ENCODE measurements around the gene CD86. TPM values are rescaled to one million over a fixed set of nuclear protein-coding genes. Genes with fewer than 3 reads are reported as not detected.

CD86 gene
- total RNA-seq, 1 donor from 2014 or later: not detected

DNA sequence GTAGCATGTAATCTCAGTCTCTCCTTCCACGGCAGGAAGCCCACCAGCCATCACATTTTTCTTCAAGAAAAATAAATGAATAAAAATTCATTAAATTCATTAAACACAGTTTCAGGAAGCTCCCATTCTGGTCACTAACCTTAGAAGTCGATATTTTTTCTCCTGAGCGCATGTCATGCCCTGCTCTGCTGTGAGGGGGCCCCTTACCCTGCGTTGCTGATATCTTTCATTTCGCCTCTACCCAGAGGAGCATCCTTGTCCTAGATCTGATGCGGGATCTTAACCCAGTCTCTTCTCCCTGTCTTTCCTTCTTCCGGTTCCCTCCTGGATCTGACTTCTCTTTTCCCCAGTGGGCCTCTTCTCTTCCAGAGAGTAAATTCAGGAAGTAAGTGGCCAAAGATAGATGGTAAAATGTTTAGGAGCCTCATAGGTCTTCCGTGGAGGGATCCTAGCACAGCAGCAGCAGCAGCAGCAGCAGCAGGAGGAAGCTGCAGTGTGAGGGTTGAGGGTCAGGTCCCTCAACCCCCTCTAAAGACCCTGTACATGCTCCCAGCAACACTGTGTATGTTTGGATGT is 31.7 kb upstream of the CD86 start:
- Mint-ChIP-seq H3K36me3 (ENCODE audit: low read depth, unreplicated experiment) (no peaks in the 10 kb centered on the region), H3K9me3 (ENCODE audit: unreplicated experiment) (peaks cover 2% of the 10 kb centered on the region)
- FAIRE-seq: no peak

DNA sequence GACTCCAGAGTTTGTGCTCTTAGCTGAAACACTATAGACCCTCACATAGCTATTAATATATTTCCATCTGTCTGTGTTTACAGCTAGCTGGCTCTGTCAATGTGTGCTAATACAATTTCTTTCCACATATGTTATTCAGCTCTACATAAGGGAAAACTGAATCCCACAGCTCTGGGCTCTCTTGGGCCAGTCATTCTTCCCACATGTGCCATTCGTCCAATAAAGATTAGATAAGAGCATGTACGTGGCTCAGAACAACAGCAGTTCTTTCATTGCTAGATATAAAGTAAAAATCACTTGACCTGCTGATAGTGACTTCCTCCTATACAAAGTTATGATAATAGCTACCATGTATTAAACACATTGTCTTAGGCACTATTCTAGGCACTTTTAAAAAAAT is 30.4 kb upstream of the CD86 start:
- Histone ChIP-seq H3K9ac (ENCODE audit: low read length) (no peak overlapping the region), H3K4me3 (ENCODE audit: insufficient read depth, low read depth, low read length) (no peak overlapping the region), H3K27ac (ENCODE audit: low read depth, low read length) (no peak overlapping the region), H3K79me2 (ENCODE audit: insufficient read depth, low read length) (no peaks in the 10 kb centered on the region), H4K20me1 (ENCODE audit: insufficient read depth, low read length) (no peaks in the 10 kb centered on the region), H3K36me3 (ENCODE audit: insufficient read depth, low read length) (no peaks in the 10 kb centered on the region), H3K27me3 (ENCODE audit: insufficient read depth, low read length) (no peaks in the 10 kb centered on the region), H3K9me3 (ENCODE audit: insufficient read depth, low read depth, low read length) (no peaks in the 10 kb centered on the region), H2AFZ (ENCODE audit: low read depth, low read length) (no peak overlapping the region), H3K4me2 (ENCODE audit: low read length) (no peak overlapping the region), H3K4me1 (ENCODE audit: insufficient read depth, low read length) (no peaks in the 10 kb centered on the region)
- no peak for TF ChIP-seq EZH2 (IDR thresholded peaks at IDR 0.05; ENCODE audit: insufficient read depth, low read length)
- TF ChIP-seq, protein P1, sequence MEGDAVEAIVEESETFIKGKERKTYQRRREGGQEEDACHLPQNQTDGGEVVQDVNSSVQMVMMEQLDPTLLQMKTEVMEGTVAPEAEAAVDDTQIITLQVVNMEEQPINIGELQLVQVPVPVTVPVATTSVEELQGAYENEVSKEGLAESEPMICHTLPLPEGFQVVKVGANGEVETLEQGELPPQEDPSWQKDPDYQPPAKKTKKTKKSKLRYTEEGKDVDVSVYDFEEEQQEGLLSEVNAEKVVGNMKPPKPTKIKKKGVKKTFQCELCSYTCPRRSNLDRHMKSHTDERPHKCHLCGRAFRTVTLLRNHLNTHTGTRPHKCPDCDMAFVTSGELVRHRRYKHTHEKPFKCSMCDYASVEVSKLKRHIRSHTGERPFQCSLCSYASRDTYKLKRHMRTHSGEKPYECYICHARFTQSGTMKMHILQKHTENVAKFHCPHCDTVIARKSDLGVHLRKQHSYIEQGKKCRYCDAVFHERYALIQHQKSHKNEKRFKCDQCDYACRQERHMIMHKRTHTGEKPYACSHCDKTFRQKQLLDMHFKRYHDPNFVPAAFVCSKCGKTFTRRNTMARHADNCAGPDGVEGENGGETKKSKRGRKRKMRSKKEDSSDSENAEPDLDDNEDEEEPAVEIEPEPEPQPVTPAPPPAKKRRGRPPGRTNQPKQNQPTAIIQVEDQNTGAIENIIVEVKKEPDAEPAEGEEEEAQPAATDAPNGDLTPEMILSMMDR (IDR thresholded peaks at IDR 0.05; ENCODE audit: insufficient read depth, low read depth, low read length): no peak
- H3K27me3 Mint-ChIP-seq (ENCODE audit: low read depth, unreplicated experiment): peaks cover 21% of the 10 kb centered on the region
- H3K36me3 Mint-ChIP-seq (ENCODE audit: low read depth, unreplicated experiment): no peaks in the 10 kb centered on the region
- no peak overlapping the region for H3K4me3 Mint-ChIP-seq (ENCODE audit: unreplicated experiment)
- DNase-seq (ENCODE audit: low read depth) (no peak), FAIRE-seq (no peak)
- H3K4me1 Mint-ChIP-seq (ENCODE audit: low read depth, unreplicated experiment): no peaks in the 10 kb centered on the region
- no peak overlapping the region for H3K27ac Mint-ChIP-seq (ENCODE audit: unreplicated experiment)
- H3K9me3 Mint-ChIP-seq (ENCODE audit: unreplicated experiment): peaks cover 2% of the 10 kb centered on the region

More for the DNA sequence above, 31.7 kb upstream of the CD86 start:
- no peaks in the 10 kb centered on the region for H3K36me3 ChIP-seq (ENCODE audit: insufficient read depth, low read length)
- no peaks in the 10 kb centered on the region for H4K20me1 ChIP-seq (ENCODE audit: insufficient read depth, low read length)
- H3K79me2 ChIP-seq (ENCODE audit: insufficient read depth, low read length): no peaks in the 10 kb centered on the region
- Mint-ChIP-seq H3K4me3 (ENCODE audit: unreplicated experiment) (no peak overlapping the region), H3K4me1 (ENCODE audit: low read depth, unreplicated experiment) (no peaks in the 10 kb centered on the region), H3K27ac (ENCODE audit: unreplicated experiment) (no peak overlapping the region), H3K27me3 (ENCODE audit: low read depth, unreplicated experiment) (peaks cover 27% of the 10 kb centered on the region)
- no peaks in the 10 kb centered on the region for H3K27me3 ChIP-seq (ENCODE audit: insufficient read depth, low read length)
- no peak for TF ChIP-seq EZH2 (IDR thresholded peaks at IDR 0.05; ENCODE audit: insufficient read depth, low read length)
- TF ChIP-seq, protein P1 (IDR thresholded peaks at IDR 0.05; ENCODE audit: insufficient read depth, low read depth, low read length): no peak
- no peak overlapping the region for H3K4me3 ChIP-seq (ENCODE audit: insufficient read depth, low read depth, low read length)
- H3K27ac ChIP-seq (ENCODE audit: low read depth, low read length): no peak overlapping the region
- no peak overlapping the region for H2AFZ ChIP-seq (ENCODE audit: low read depth, low read length)
- DNase-seq (ENCODE audit: low read depth): no peak
- H3K4me1 ChIP-seq (ENCODE audit: insufficient read depth, low read length): no peaks in the 10 kb centered on the region
- H3K9me3 ChIP-seq (ENCODE audit: insufficient read depth, low read depth, low read length): no peaks in the 10 kb centered on the region
- H3K9ac ChIP-seq (ENCODE audit: low read length): no peak overlapping the region
- H3K4me2 ChIP-seq (ENCODE audit: low read length): no peak overlapping the region

DNA sequence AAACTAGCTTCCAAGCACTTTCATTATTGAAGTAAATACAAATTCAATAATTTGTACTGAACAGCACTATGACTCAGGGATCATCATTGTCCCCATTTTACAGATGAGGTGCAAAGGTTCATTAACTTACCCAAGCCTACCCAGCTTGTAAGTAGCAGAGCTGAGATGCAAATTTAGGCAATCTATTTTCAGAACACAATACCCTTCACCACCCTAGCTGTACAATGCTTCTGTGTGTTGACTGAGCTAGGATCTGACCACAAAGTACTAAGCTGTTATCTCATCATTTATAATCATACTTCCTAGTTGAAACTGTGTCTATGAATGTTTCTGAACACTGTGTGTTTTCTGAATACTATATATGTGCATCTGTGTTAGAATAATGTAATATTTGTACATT is 29.9 kb upstream of the CD86 start:
- Histone ChIP-seq H3K27ac (ENCODE audit: low read depth, low read length) (no peak overlapping the region), H3K9me3 (ENCODE audit: insufficient read depth, low read depth, low read length) (no peaks in the 10 kb centered on the region), H3K4me3 (ENCODE audit: insufficient read depth, low read depth, low read length) (no peak overlapping the region), H4K20me1 (ENCODE audit: insufficient read depth, low read length) (no peaks in the 10 kb centered on the region), H3K9ac (ENCODE audit: low read length) (no peak overlapping the region), H3K36me3 (ENCODE audit: insufficient read depth, low read length) (no peaks in the 10 kb centered on the region), H2AFZ (ENCODE audit: low read depth, low read length) (no peak overlapping the region), H3K79me2 (ENCODE audit: insufficient read depth, low read length) (no peaks in the 10 kb centered on the region), H3K4me2 (ENCODE audit: low read length) (no peak overlapping the region), H3K4me1 (ENCODE audit: insufficient read depth, low read length) (no peaks in the 10 kb centered on the region), H3K27me3 (ENCODE audit: insufficient read depth, low read length) (no peaks in the 10 kb centered on the region)
- no peak overlapping the region for H3K27ac Mint-ChIP-seq (ENCODE audit: unreplicated experiment)
- no peaks in the 10 kb centered on the region for H3K36me3 Mint-ChIP-seq (ENCODE audit: low read depth, unreplicated experiment)
- TF ChIP-seq, protein P1 (IDR thresholded peaks at IDR 0.05; ENCODE audit: insufficient read depth, low read depth, low read length): no peak
- no peak for TF ChIP-seq EZH2 (IDR thresholded peaks at IDR 0.05; ENCODE audit: insufficient read depth, low read length)
- FAIRE-seq (no peak), DNase-seq (ENCODE audit: low read depth) (no peak)
- peaks cover 1% of the 10 kb centered on the region for H3K4me1 Mint-ChIP-seq (ENCODE audit: low read depth, unreplicated experiment)
- peaks cover 17% of the 10 kb centered on the region for H3K27me3 Mint-ChIP-seq (ENCODE audit: low read depth, unreplicated experiment)
- H3K4me3 Mint-ChIP-seq (ENCODE audit: unreplicated experiment): no peak overlapping the region
- H3K9me3 Mint-ChIP-seq (ENCODE audit: unreplicated experiment): peaks cover 2% of the 10 kb centered on the region
